A549 (cell line): ENCODE data around the gene CD58. TPM values are rescaled to one million over a fixed set of nuclear protein-coding genes. Genes with fewer than 3 reads are reported as not detected.

Experiments used
- ATAC-seq, 2 experiments: fragments of 200-7000 bp in 1 of 2; fragments of >200 bp in 1 of 2; cut with Nextera tagmentation in 1 of 2; cut with Tn5 transposase in 1 of 2; 3 replicates each; pipeline versions ENCODE4 v1.8.0 to v1.9.1; 2018 to 2020; ENCODE audit warnings: mild to moderate bottlenecking in 1 of 2, moderate library complexity in 1 of 2
- CTCF ChIA-PET: fragments of 300-600 bp; sonication (Branson Sonifier 250); formaldehyde crosslinking; extraction: SDS; loops from one replicate; lab custom pipeline; 2021; ENCODE audit warnings: antibody characterized with exemption, inconsistent platforms; lab: Yijun Ruan, JAX
- POLR2A ChIA-PET: fragments of 350-600 bp; formaldehyde crosslinking; extraction: SDS; loops from one replicate; lab custom pipeline; 2021; ENCODE audit warnings: antibody characterized with exemption, inconsistent platforms; lab: Yijun Ruan, JAX
- DNase-seq, 2 experiments: peaks; one replicate each; pipeline versions ENCODE4 v3.0.0 to v3.0.0-alpha.2; 2011 to 2016; ENCODE audit warnings: low read depth in 1 of 2, low spot score in 1 of 2
- FAIRE-seq: peaks from 2 replicates; lab custom pipeline; 2011; peaks lifted over from hg19 to GRCh38; lab: Jason Lieb, UNC
- H3K27ac ChIP-seq, 2 experiments: fragments of >200 bp; sonication (Bioruptor Twin); formaldehyde crosslinking; 3 replicates each; pipeline ENCODE4 v1.5.1; 2016 to 2017
- H3K4me1 ChIP-seq: fragments of >200 bp; sonication (Bioruptor Twin); formaldehyde crosslinking; 3 replicates; pipeline ENCODE4 v1.6.1; 2016
- H3K4me2 ChIP-seq: fragments of >200 bp; sonication (Bioruptor Twin); formaldehyde crosslinking; 3 replicates; pipeline ENCODE4 v1.6.1; 2016
- H3K4me3 ChIP-seq: fragments of >200 bp; sonication (Bioruptor Twin); formaldehyde crosslinking; 3 replicates; pipeline ENCODE4 v1.5.1; 2016
- H3K9me3 ChIP-seq: fragments of >200 bp; sonication (Bioruptor Twin); formaldehyde crosslinking; 3 replicates; pipeline ENCODE4 v1.6.1; 2016
- ATOH8 ChIP-seq: fragments of 250-450 bp; sonication (Bioruptor Pico); IDR thresholded peaks from 2 replicates; pipeline ENCODE4 v1.5.0; 2020; ENCODE audit warnings: low read depth, mild to moderate bottlenecking, moderate library complexity
- CBX2 ChIP-seq: fragments of 200-600 bp; sonication (generic); IDR thresholded peaks from 2 replicates; pipeline ENCODE4 v1.6.1; 2016; ENCODE audit warnings: low read depth, mild to moderate bottlenecking, borderline replicate concordance
- CHD2 ChIP-seq: fragments of 150-350 bp; IDR thresholded peaks from 2 replicates; pipeline ENCODE4 v1.6.1; 2014; ENCODE audit warnings: low read length; ENCODE audit not compliant: partially characterized antibody
- E2F6 ChIP-seq: IDR thresholded peaks from 2 replicates; pipeline ENCODE4 v1.6.1; 2012; ENCODE audit warnings: low read depth, borderline replicate concordance
- EP300 ChIP-seq, 2 experiments: fragments of >200 bp; sonication (Bioruptor Twin); formaldehyde crosslinking; IDR thresholded peaks; 2 replicates in 1 of 2; 3 replicates in 1 of 2; pipeline ENCODE4 v1.6.1; 2016 to 2017
- ESRRA ChIP-seq: fragments of 150-350 bp; IDR thresholded peaks from 2 replicates; pipeline ENCODE4 v1.6.1; 2014; ENCODE audit warnings: mild to moderate bottlenecking, low read length, borderline replicate concordance
- FOSB ChIP-seq: fragments of 250-450 bp; sonication (Bioruptor Pico); IDR thresholded peaks from 2 replicates; pipeline ENCODE4 v1.5.0; 2020; ENCODE audit warnings: mild to moderate bottlenecking, moderate library complexity
- FOSL2 ChIP-seq, 2 experiments: fragments of 450-650 bp in 1 of 2; fragments of >200 bp in 1 of 2; sonication (Bioruptor Twin) in 1 of 2; formaldehyde crosslinking; IDR thresholded peaks; 2 replicates each; pipeline versions ENCODE4 v1.5.0 to v1.6.1; 2016 to 2020; ENCODE audit warnings: mild to moderate bottlenecking in 1 of 2, moderate library complexity in 1 of 2
- FOXS1 ChIP-seq: fragments of 250-450 bp; sonication (Bioruptor Pico); IDR thresholded peaks from 2 replicates; pipeline ENCODE4 v1.5.0; 2020; ENCODE audit warnings: mild to moderate bottlenecking, moderate library complexity
- HES2 ChIP-seq: fragments of >200 bp; sonication (Bioruptor Twin); formaldehyde crosslinking; IDR thresholded peaks from 2 replicates; pipeline ENCODE4 v1.6.1; 2016
- HOXA7 ChIP-seq: fragments of 250-450 bp; sonication (Bioruptor Pico); IDR thresholded peaks from 2 replicates; pipeline ENCODE4 v1.5.0; 2020; ENCODE audit warnings: mild to moderate bottlenecking, moderate library complexity
- HOXB5 ChIP-seq: fragments of 250-450 bp; sonication (Bioruptor Pico); IDR thresholded peaks from 2 replicates; pipeline ENCODE4 v1.5.0; 2020; ENCODE audit warnings: mild to moderate bottlenecking, moderate library complexity
- JUNB ChIP-seq: fragments of >200 bp; sonication (Bioruptor Twin); formaldehyde crosslinking; IDR thresholded peaks from 2 replicates; pipeline ENCODE4 v1.6.1; 2016
- KDM5A ChIP-seq: fragments of 200-600 bp; sonication (generic); IDR thresholded peaks from 2 replicates; pipeline ENCODE4 v1.6.1; 2016; ENCODE audit warnings: antibody characterized with exemption, mild to moderate bottlenecking
- NPAS2 ChIP-seq: fragments of 250-450 bp; sonication (Bioruptor Pico); IDR thresholded peaks from 2 replicates; pipeline ENCODE4 v1.8.0; 2022; ENCODE audit warnings: mild to moderate bottlenecking, moderate library complexity, borderline replicate concordance
- PHF8 ChIP-seq: fragments of 200-600 bp; sonication (generic); IDR thresholded peaks from 2 replicates; pipeline ENCODE4 v1.6.1; 2016; ENCODE audit warnings: low read depth, mild to moderate bottlenecking, antibody characterized with exemption, moderate library complexity, borderline replicate concordance
- POLR2A ChIP-seq: IDR thresholded peaks from 2 replicates; pipeline ENCODE4 v1.6.1; 2012; ENCODE audit warnings: mild to moderate bottlenecking, low read length
- RARB ChIP-seq: fragments of 250-450 bp; sonication (Bioruptor Pico); IDR thresholded peaks from 2 replicates; pipeline ENCODE4 v1.8.0; 2021; ENCODE audit warnings: mild to moderate bottlenecking, moderate library complexity
- RNF2 ChIP-seq: fragments of 200-600 bp; sonication (generic); IDR thresholded peaks from 2 replicates; pipeline ENCODE4 v1.6.1; 2016; ENCODE audit warnings: low read depth, mild to moderate bottlenecking, antibody characterized with exemption, moderate library complexity, borderline replicate concordance
- SMC3 ChIP-seq: fragments of >200 bp; sonication (Bioruptor Twin); formaldehyde crosslinking; IDR thresholded peaks from 3 replicates; pipeline ENCODE4 v1.6.1; 2018; ENCODE audit warnings: inconsistent platforms
- SREBF2 ChIP-seq: fragments of 450-650 bp; IDR thresholded peaks from 2 replicates; pipeline ENCODE4 v1.6.1; 2014; ENCODE audit warnings: mild to moderate bottlenecking, moderate library complexity
- USF2 ChIP-seq: fragments of 450-650 bp; IDR thresholded peaks from 2 replicates; pipeline ENCODE4 v1.6.1; 2014; ENCODE audit warnings: antibody characterized with exemption
- ZC3H11A ChIP-seq: fragments of 450-650 bp; IDR thresholded peaks from 2 replicates; pipeline ENCODE4 v1.6.1; 2014; ENCODE audit warnings: antibody characterized with exemption, mild to moderate bottlenecking
- ZFP36 ChIP-seq: fragments of 450-650 bp; IDR thresholded peaks from 2 replicates; pipeline ENCODE4 v1.6.1; 2014; ENCODE audit warnings: borderline replicate concordance; ENCODE audit not compliant: partially characterized antibody
- ZSCAN20 ChIP-seq: fragments of 250-450 bp; sonication (Bioruptor Pico); IDR thresholded peaks from 2 replicates; pipeline ENCODE4 v1.8.0; 2022; ENCODE audit warnings: mild to moderate bottlenecking, moderate library complexity
- WGBS: methylation state at CpG from one replicate; pipeline ENCODE4 v1.1.6; 2017; ENCODE audit errors: missing lambda C conversion rate; 5-methylcytosine and 5-hydroxymethylcytosine counted together
- polyA plus RNA-seq, 4 experiments: library from polyadenylated mRNA; depleted of rRNA in 3 of 4; stranded (reverse); fragments of >200 nt; fragmentation: RNase III in 1 of 4; extraction: RNeasy Plus Mini Kit Qiagen cat#74134 plus additional on column Dnase treatment in 1 of 4; gene quantifications; 2 replicates in 3 of 4; 3 replicates in 1 of 4; pipeline ENCODE4 v1.2.3, GENCODE V29; 2011 to 2017
- TF ChIP-seq, protein P1 (sequence below): fragments of 200-600 bp; sonication (generic); IDR thresholded peaks from 2 replicates; pipeline ENCODE4 v1.6.1; 2016; ENCODE audit warnings: antibody characterized with exemption, mild to moderate bottlenecking, moderate library complexity
- TF ChIP-seq, protein P2 (sequence below): IDR thresholded peaks from 2 replicates; pipeline ENCODE4 v1.6.1; 2012

CD58 gene
- polyA plus RNA-seq, 2 of the 4 experiments (the other 2 are of a cell fraction), result 22.4 to 38.4 TPM

DNA sequence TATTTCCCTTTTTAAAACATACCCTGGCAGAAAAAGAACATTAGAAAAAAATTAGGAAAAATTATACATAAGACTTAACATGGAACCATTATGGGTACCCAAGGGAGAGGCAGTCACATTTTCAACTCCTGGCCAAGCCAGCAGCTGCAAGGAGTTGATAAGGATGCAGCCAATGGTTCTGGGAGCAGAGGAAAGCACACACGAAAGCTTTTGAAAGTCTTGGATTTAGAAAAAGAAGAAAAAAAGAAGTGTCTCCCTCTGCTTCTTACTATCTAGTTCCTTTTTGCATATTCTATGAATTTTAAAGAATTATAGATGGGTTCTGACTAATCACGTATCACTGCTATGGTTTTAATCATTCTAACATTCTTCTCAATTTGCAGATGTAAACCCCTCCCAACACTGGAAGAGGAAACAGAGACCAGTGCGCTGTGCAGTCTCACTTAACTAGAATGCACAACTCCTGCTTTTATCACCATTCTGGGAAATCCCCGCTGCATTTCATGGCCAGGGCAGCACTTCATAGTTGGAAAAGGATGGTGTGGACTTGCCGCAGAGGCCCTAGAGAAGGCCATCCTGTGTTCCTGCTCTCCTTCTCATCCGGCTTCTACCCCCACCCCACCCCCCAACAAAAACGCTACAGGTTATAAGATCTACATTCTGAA is 2.7 kb upstream of the CD58 start:
- WGBS, result 91% methylated on average over 7 of the region's 7 CpGs
- Histone ChIP-seq H3K27ac (no peak overlapping the region), H3K4me3 (no peak overlapping the region), H3K4me2 (no peak overlapping the region), H3K4me1 (peaks cover 21% of the 10 kb centered on the region), H3K9me3 (no peaks in the 10 kb centered on the region)
- ChIA-PET CTCF (interaction anchor here (1.0 to 3.6 kb wide), 7 partner anchors 22 to 483 kb away, joined by 3 to 31 read pairs (median 7); no protein-coding TSS in a partner anchor), POLR2A (no interaction called here)
- TF ChIP-seq FOXS1, result no peak
- ATAC-seq (no peak), DNase-seq (no peak), FAIRE-seq (no peak)

GRCh38 chr1:116572771-116573430 is 2.1 kb upstream of the CD58 start:
- 86% methylated on average over 4 of the region's 4 CpGs for WGBS
- no peak for ATAC-seq
- H3K4me1 ChIP-seq, result peaks cover 26% of the 10 kb centered on the region
- no peaks in the 10 kb centered on the region for H3K9me3 ChIP-seq
- FAIRE-seq, result no peak
- no peak overlapping the region for H3K4me2 ChIP-seq
- TF ChIP-seq RNF2, result no peak
- no peak for TF ChIP-seq CBX2
- TF ChIP-seq HES2, result no peak
- no peak for TF ChIP-seq FOSL2 (IDR thresholded peaks at IDR 0.05)
- no peak for TF ChIP-seq FOSL2 (CRISPR knock-in tag; IDR thresholded peaks at IDR 0.05)
- TF ChIP-seq, protein P1, sequence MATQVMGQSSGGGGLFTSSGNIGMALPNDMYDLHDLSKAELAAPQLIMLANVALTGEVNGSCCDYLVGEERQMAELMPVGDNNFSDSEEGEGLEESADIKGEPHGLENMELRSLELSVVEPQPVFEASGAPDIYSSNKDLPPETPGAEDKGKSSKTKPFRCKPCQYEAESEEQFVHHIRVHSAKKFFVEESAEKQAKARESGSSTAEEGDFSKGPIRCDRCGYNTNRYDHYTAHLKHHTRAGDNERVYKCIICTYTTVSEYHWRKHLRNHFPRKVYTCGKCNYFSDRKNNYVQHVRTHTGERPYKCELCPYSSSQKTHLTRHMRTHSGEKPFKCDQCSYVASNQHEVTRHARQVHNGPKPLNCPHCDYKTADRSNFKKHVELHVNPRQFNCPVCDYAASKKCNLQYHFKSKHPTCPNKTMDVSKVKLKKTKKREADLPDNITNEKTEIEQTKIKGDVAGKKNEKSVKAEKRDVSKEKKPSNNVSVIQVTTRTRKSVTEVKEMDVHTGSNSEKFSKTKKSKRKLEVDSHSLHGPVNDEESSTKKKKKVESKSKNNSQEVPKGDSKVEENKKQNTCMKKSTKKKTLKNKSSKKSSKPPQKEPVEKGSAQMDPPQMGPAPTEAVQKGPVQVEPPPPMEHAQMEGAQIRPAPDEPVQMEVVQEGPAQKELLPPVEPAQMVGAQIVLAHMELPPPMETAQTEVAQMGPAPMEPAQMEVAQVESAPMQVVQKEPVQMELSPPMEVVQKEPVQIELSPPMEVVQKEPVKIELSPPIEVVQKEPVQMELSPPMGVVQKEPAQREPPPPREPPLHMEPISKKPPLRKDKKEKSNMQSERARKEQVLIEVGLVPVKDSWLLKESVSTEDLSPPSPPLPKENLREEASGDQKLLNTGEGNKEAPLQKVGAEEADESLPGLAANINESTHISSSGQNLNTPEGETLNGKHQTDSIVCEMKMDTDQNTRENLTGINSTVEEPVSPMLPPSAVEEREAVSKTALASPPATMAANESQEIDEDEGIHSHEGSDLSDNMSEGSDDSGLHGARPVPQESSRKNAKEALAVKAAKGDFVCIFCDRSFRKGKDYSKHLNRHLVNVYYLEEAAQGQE, result no peak
- no peak for TF ChIP-seq PHF8
- TF ChIP-seq ZSCAN20 (CRISPR knock-in tag), result no peak
- TF ChIP-seq ATOH8 (CRISPR knock-in tag), result no peak
- TF ChIP-seq NPAS2, result no peak
- TF ChIP-seq CHD2, result no peak
- no peak for TF ChIP-seq ZFP36
- TF ChIP-seq HOXA7 (CRISPR knock-in tag), result no peak
- no peak for TF ChIP-seq POLR2A
- no peak for TF ChIP-seq RARB
- TF ChIP-seq JUNB, result no peak
- TF ChIP-seq HOXB5, result no peak
- H3K4me3 ChIP-seq, result no peak overlapping the region
- CTCF ChIA-PET, result interaction anchor here (1.0 to 3.5 kb wide), 4 partner anchors 23 to 152 kb away, joined by 4 to 18 read pairs (median 6); no protein-coding TSS in a partner anchor
- POLR2A ChIA-PET, result no interaction called here
- no peak for DNase-seq
- no peak overlapping the region for H3K27ac ChIP-seq

GRCh38 chr1:116572099-116572498 is 1.3 kb upstream of the CD58 start:
- ChIA-PET POLR2A (no interaction called here), CTCF (interaction anchor here (1.0 to 3.5 kb wide), 4 partner anchors 24 to 153 kb away, joined by 4 to 18 read pairs (median 5); no protein-coding TSS in a partner anchor)
- DNase-seq (no peak), FAIRE-seq (no peak), ATAC-seq (no peak)
- Histone ChIP-seq H3K4me1 (peaks cover 26% of the 10 kb centered on the region), H3K4me2 (no peak overlapping the region), H3K9me3 (no peaks in the 10 kb centered on the region), H3K4me3 (no peak overlapping the region), H3K27ac (peak overlapping the region in 1 of 2 experiments; percentile 100; a peak in 2 of 6 replicates)
- WGBS, result 76% methylated on average over 2 of the region's 2 CpGs
- TF ChIP-seq ZC3H11A (no peak), ESRRA (no peak), FOSB (CRISPR knock-in tag) (no peak), KDM5A (no peak), USF2 (no peak), EP300 (IDR thresholded peaks at IDR 0.05) (no peak), SREBF2 (no peak), SMC3 (no peak), E2F6 (no peak)
- TF ChIP-seq, protein P2, sequence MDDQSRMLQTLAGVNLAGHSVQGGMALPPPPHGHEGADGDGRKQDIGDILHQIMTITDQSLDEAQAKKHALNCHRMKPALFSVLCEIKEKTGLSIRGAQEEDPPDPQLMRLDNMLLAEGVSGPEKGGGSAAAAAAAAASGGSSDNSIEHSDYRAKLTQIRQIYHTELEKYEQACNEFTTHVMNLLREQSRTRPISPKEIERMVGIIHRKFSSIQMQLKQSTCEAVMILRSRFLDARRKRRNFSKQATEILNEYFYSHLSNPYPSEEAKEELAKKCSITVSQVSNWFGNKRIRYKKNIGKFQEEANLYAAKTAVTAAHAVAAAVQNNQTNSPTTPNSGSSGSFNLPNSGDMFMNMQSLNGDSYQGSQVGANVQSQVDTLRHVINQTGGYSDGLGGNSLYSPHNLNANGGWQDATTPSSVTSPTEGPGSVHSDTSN, result no peak
